ENCODE measurements around the gene ZNF148.

Gene ZNF148

GRCh38 chr3:125317761-125318160 is 57.4 kb downstream of the ZNF148 start:
- H2AFZ ChIP-seq (ENCODE audit: low read depth, low read length): no peak overlapping the region

DNA sequence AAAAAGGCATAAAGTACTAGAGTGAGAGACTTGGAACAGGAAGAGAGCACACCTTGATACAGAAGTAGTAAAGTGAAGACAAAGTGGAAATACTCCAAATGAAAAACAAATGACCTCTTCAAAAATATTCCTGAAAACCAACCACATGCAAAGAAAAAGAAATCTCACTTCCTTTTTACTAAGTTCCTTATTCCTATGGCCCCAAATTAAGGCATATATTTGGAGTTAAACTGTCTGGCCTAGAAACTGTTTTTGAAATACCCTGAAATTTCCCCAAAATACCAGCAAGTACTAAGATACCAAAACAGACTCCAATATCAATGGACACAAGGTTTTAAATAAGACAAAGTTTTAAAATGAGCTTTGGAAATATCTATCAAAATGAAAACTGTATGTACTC is 58.2 kb downstream of the ZNF148 start:
- Histone ChIP-seq H2AFZ (ENCODE audit: low read depth, low read length) (no peak overlapping the region), H3K4me1 (ENCODE audit: insufficient read depth, low read length) (no peaks in the 10 kb centered on the region), H3K9me3 (ENCODE audit: low read length) (peaks cover 8% of the 10 kb centered on the region), H3K36me3 (ENCODE audit: insufficient read depth, low read length) (peaks cover 27% of the 10 kb centered on the region), H3K4me3 (ENCODE audit: low read length) (no peak overlapping the region), H3K27me3 (ENCODE audit: insufficient read depth, low read length) (no peaks in the 10 kb centered on the region)

More at GRCh38 chr3:125317761-125318160, 57.4 kb downstream of the ZNF148 start:
- Histone ChIP-seq H3K36me3 (ENCODE audit: insufficient read depth, low read length) (peaks cover 21% of the 10 kb centered on the region), H3K4me1 (ENCODE audit: insufficient read depth, low read length) (no peaks in the 10 kb centered on the region), H3K9me3 (ENCODE audit: low read length) (peaks cover 3% of the 10 kb centered on the region), H3K4me3 (ENCODE audit: low read length) (no peak overlapping the region), H3K27me3 (ENCODE audit: insufficient read depth, low read length) (no peaks in the 10 kb centered on the region)

DNA sequence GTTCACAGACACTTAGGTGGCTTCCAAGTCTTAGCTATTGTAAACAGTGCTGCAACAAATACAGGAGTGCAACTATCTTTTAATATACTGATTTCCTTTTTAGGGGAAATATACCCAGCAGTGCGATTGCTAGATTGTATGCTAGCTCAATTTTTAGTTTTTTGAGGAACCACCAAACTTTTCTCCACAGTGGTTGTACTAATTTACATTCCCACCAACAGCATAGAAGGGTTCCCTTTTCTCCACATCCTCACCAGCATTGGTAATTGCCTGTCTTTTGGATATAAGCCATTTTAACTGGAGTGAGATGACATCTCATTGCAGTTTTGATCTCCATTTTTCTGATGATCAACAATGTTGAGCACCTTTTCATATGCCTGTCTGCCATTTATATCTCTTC is 58.9 kb downstream of the ZNF148 start:
- Histone ChIP-seq H3K27me3 (ENCODE audit: insufficient read depth, low read length) (no peaks in the 10 kb centered on the region), H3K36me3 (ENCODE audit: insufficient read depth, low read length) (peaks cover 31% of the 10 kb centered on the region), H3K9me3 (ENCODE audit: low read length) (peaks cover 11% of the 10 kb centered on the region), H2AFZ (ENCODE audit: low read depth, low read length) (no peak overlapping the region), H3K4me3 (ENCODE audit: low read length) (no peak overlapping the region), H3K4me1 (ENCODE audit: insufficient read depth, low read length) (no peaks in the 10 kb centered on the region)

DNA sequence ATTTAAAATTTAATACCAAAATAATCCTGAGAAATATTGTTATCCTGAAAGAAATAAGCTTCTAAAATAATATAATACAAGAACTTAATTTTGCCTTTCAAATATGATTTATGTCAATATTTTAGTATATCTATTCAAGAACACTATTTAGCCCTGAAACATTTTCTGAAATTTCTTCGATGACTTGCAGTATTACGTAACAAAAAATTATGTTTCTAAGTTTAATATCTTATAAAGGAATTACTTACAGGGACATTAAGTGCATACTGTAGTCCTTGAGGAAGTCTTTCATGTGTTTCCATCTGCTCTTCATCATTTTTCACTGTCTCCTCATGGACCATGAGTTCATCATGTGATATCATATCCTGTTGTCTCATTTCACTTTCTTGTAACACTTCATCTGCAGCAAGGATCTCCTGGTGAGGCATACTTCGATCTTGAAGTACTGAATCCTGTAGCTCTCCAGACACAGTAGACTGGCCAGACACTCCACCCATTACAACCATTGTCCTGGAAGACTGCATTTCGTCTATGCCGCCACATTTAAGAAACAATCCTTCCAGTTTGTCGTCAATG is 62.0 kb downstream of the ZNF148 start:
- no peak overlapping the region for H2AFZ ChIP-seq (ENCODE audit: low read depth, low read length)
- peaks cover 24% of the 10 kb centered on the region for H3K9me3 ChIP-seq (ENCODE audit: low read length)
- no peaks in the 10 kb centered on the region for H3K27me3 ChIP-seq (ENCODE audit: insufficient read depth, low read length)
- peaks cover 36% of the 10 kb centered on the region for H3K36me3 ChIP-seq (ENCODE audit: insufficient read depth, low read length)
- no peak overlapping the region for H3K4me3 ChIP-seq (ENCODE audit: low read length)
- H3K4me1 ChIP-seq (ENCODE audit: insufficient read depth, low read length): no peaks in the 10 kb centered on the region

DNA sequence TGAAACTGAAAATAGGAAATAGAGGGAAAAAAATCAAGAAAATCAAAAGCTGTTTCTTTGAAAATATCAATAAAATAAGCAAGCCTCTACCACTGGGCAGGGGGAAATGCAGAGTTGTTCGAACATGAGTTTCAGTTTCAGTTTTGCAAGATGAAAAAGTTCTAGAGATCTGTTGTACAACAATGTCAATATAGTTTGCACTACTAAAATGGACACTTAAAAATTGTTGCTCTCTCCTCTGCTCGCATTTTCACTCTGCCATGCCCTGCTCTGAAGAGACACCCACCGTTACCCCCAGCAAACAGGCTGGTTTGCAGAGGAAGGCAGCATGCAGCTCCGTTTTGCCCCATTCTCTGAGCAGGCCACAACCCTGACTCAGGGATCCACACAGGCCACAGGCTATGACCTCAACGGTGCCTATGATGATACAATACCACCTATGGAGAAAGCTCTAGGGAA is 64.5 kb downstream of the ZNF148 start:
- Histone ChIP-seq H3K4me1 (ENCODE audit: insufficient read depth, low read length) (no peaks in the 10 kb centered on the region), H3K36me3 (ENCODE audit: insufficient read depth, low read length) (peaks cover 36% of the 10 kb centered on the region), H3K4me3 (ENCODE audit: low read length) (no peak overlapping the region), H3K27me3 (ENCODE audit: insufficient read depth, low read length) (no peaks in the 10 kb centered on the region), H3K9me3 (ENCODE audit: low read length) (peaks cover 26% of the 10 kb centered on the region), H2AFZ (ENCODE audit: low read depth, low read length) (no peak overlapping the region)

- no peak overlapping the region for H2AFZ ChIP-seq (ENCODE audit: low read depth, low read length)
- H3K36me3 ChIP-seq (ENCODE audit: insufficient read depth, low read length): peaks cover 39% of the 10 kb centered on the region
- no peak overlapping the region for H3K4me3 ChIP-seq (ENCODE audit: low read length)
- H3K4me1 ChIP-seq (ENCODE audit: insufficient read depth, low read length): no peaks in the 10 kb centered on the region
- H3K9me3 ChIP-seq (ENCODE audit: low read length): peaks cover 26% of the 10 kb centered on the region
- no peaks in the 10 kb centered on the region for H3K27me3 ChIP-seq (ENCODE audit: insufficient read depth, low read length)
Observed at GRCh38 chr3:125309476-125309875, 65.6 kb downstream of the ZNF148 start.

- H3K4me1 ChIP-seq (ENCODE audit: insufficient read depth, low read length): no peaks in the 10 kb centered on the region
- H3K4me3 ChIP-seq (ENCODE audit: low read length): no peak overlapping the region
- H2AFZ ChIP-seq (ENCODE audit: low read depth, low read length): no peak overlapping the region
- H3K9me3 ChIP-seq (ENCODE audit: low read length): peaks cover 23% of the 10 kb centered on the region
- H3K27me3 ChIP-seq (ENCODE audit: insufficient read depth, low read length): no peaks in the 10 kb centered on the region
- H3K36me3 ChIP-seq (ENCODE audit: insufficient read depth, low read length): peaks cover 22% of the 10 kb centered on the region
Observed at GRCh38 chr3:125306620-125307019, 68.5 kb downstream of the ZNF148 start.

DNA sequence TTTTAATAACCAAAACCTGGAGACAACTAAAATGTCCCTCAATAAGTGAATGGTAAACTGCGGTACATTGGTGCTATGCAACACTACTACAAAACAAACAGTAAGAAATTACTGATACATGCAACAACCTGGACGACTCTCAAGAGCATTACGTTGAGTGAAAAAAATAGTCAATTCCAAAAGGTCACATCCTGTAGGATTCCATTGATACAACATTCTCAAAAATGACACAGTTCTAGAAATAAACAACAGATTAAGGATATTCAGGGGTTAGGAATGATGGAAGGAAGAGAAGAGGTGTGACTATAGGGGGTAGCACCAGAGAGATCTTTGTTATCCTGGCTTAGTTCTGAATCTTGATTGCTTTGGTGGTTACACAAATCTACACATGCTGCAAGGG is 72.2 kb downstream of the ZNF148 start:
- H3K4me3 ChIP-seq (ENCODE audit: low read length): no peak overlapping the region
- H3K36me3 ChIP-seq (ENCODE audit: insufficient read depth, low read length): peaks cover 7% of the 10 kb centered on the region
- H3K4me1 ChIP-seq (ENCODE audit: insufficient read depth, low read length): no peaks in the 10 kb centered on the region
- peaks cover 10% of the 10 kb centered on the region for H3K9me3 ChIP-seq (ENCODE audit: low read length)
- no peak overlapping the region for H2AFZ ChIP-seq (ENCODE audit: low read depth, low read length)
- H3K27me3 ChIP-seq (ENCODE audit: insufficient read depth, low read length): no peaks in the 10 kb centered on the region

- Histone ChIP-seq H3K27me3 (ENCODE audit: insufficient read depth, low read length) (no peaks in the 10 kb centered on the region), H3K4me1 (ENCODE audit: insufficient read depth, low read length) (no peaks in the 10 kb centered on the region), H3K4me3 (ENCODE audit: low read length) (no peak overlapping the region), H3K36me3 (ENCODE audit: insufficient read depth, low read length) (peaks cover 7% of the 10 kb centered on the region), H3K9me3 (ENCODE audit: low read length) (peaks cover 8% of the 10 kb centered on the region), H2AFZ (ENCODE audit: low read depth, low read length) (no peak overlapping the region)
Observed at GRCh38 chr3:125300416-125300815, 74.7 kb downstream of the ZNF148 start.

DNA sequence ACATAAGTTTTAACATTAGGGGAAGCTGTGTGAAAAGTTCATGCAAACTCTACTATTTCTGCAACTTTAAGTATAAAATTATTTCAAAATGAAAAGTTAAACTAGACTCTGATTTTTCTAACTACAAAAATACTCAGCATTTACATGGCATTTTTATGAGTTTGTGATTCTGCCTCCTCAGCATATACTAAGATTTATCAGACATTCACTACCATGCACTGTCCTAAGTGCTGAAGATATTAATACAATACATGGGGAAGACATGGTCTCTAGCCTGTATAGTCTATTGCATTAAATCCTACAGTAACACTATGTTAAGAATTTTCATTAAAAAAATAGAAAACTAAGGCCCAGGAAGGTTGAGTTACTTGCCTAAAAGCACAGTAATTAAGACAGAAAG is 80.7 kb downstream of the ZNF148 start:
- peaks cover 4% of the 10 kb centered on the region for H3K36me3 ChIP-seq (ENCODE audit: insufficient read depth, low read length)
- H3K4me1 ChIP-seq (ENCODE audit: insufficient read depth, low read length): no peaks in the 10 kb centered on the region
- no peaks in the 10 kb centered on the region for H3K9me3 ChIP-seq (ENCODE audit: low read length)
- H3K4me3 ChIP-seq (ENCODE audit: low read length): no peak overlapping the region
- no peaks in the 10 kb centered on the region for H3K27me3 ChIP-seq (ENCODE audit: insufficient read depth, low read length)
- H2AFZ ChIP-seq (ENCODE audit: low read depth, low read length): no peak overlapping the region

GRCh38 chr3:125292015-125292414 is 83.1 kb downstream of the ZNF148 start:
- H3K27me3 ChIP-seq (ENCODE audit: insufficient read depth, low read length): no peaks in the 10 kb centered on the region
- H3K4me3 ChIP-seq (ENCODE audit: low read length): no peak overlapping the region
- H3K9me3 ChIP-seq (ENCODE audit: low read length): no peaks in the 10 kb centered on the region
- H3K4me1 ChIP-seq (ENCODE audit: insufficient read depth, low read length): no peaks in the 10 kb centered on the region
- peaks cover 12% of the 10 kb centered on the region for H3K36me3 ChIP-seq (ENCODE audit: insufficient read depth, low read length)
- H2AFZ ChIP-seq (ENCODE audit: low read depth, low read length): no peak overlapping the region

GRCh38 chr3:125289429-125289981 is 85.6 kb downstream of the ZNF148 start:
- no peaks in the 10 kb centered on the region for H3K27me3 ChIP-seq (ENCODE audit: insufficient read depth, low read length)
- H3K9me3 ChIP-seq (ENCODE audit: low read length): no peaks in the 10 kb centered on the region
- no peak overlapping the region for H3K4me3 ChIP-seq (ENCODE audit: low read length)
- H2AFZ ChIP-seq (ENCODE audit: low read depth, low read length): no peak overlapping the region
- no peaks in the 10 kb centered on the region for H3K4me1 ChIP-seq (ENCODE audit: insufficient read depth, low read length)
- peaks cover 20% of the 10 kb centered on the region for H3K36me3 ChIP-seq (ENCODE audit: insufficient read depth, low read length)

DNA sequence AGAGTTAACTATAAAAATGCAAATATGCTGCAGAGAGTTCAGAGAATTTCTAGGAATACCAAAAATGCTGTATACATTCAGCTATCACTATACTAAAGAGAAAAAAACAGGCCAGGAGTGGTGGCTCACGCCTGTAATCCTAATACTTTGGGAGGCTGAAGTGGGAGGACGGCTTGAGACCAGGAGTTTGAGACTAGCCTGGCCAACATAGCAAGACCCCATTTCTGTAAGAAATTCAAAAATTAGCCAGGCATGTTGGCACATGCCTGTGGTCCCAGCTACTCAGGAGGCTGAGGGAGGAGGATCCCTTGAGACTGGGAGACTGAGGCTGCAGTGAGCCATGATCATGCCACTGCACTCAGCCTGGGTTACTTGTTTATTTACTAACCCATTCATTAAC is 87.9 kb downstream of the ZNF148 start:
- H3K4me3 ChIP-seq (ENCODE audit: low read length): no peak overlapping the region
- H2AFZ ChIP-seq (ENCODE audit: low read depth, low read length): no peak overlapping the region
- H3K27me3 ChIP-seq (ENCODE audit: insufficient read depth, low read length): no peaks in the 10 kb centered on the region
- H3K36me3 ChIP-seq (ENCODE audit: insufficient read depth, low read length): peaks cover 16% of the 10 kb centered on the region
- no peaks in the 10 kb centered on the region for H3K9me3 ChIP-seq (ENCODE audit: low read length)
- no peaks in the 10 kb centered on the region for H3K4me1 ChIP-seq (ENCODE audit: insufficient read depth, low read length)

DNA sequence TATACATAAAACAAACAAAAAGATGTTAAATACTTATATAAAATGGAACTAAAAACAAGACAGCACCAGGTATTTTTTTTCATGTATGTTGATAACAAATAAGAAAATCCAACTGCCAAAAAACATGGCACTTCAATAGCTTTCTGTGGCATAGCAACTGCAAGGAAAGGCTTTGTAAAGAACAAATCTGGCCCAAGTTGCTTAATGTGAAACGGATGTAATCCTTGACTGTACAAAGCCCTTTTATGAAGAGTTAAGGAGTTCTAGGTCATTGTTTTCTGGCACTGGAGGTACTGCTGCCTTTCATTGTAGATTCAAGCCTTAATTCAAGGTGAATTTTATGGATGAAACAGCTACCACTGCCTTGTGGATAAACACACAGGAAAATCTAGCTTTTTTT is 93.7 kb downstream of the ZNF148 start:
- Histone ChIP-seq H3K9me3 (ENCODE audit: low read length) (no peaks in the 10 kb centered on the region), H3K4me3 (ENCODE audit: low read length) (no peak overlapping the region), H2AFZ (ENCODE audit: low read depth, low read length) (no peak overlapping the region), H3K36me3 (ENCODE audit: insufficient read depth, low read length) (peaks cover 5% of the 10 kb centered on the region), H3K4me1 (ENCODE audit: insufficient read depth, low read length) (no peaks in the 10 kb centered on the region), H3K27me3 (ENCODE audit: insufficient read depth, low read length) (no peaks in the 10 kb centered on the region)
